ENCODE results near the gene MRPL42. TPM values are rescaled to one million over a fixed set of nuclear protein-coding genes. Genes with fewer than 3 reads are reported as not detected.
"Not testable (repeated sequence)": the region's sequence is repeated elsewhere in the genome, so short reads cannot be mapped to it uniquely, and the experiment has no call there.

MRPL42 gene
- total and polyA plus RNA-seq, 4 experiments from 2014 or later = 40.1 to 92.8 (median 59.4) TPM

GRCh38 chr12:93494096-93494495 is 26.8 kb downstream of the MRPL42 start:
- DNase-seq = no peak
- H3K4me1 ChIP-seq (ENCODE audit: insufficient read depth, low read length) = no peaks in the 10 kb centered on the region
- H3K36me3 ChIP-seq (ENCODE audit: insufficient read depth, low read length) = peaks cover 5% of the 10 kb centered on the region
- no peaks in the 10 kb centered on the region for H3K27me3 ChIP-seq (ENCODE audit: insufficient read depth, low read length)
- no peaks in the 10 kb centered on the region for H3K9me3 Mint-ChIP-seq
- H3K4me3 Mint-ChIP-seq = no peak overlapping the region
- no peaks in the 10 kb centered on the region for H3K27me3 Mint-ChIP-seq
- POLR2A ChIA-PET (ENCODE audit: partially characterized antibody) = no interaction called here
- H3K36me3 Mint-ChIP-seq = peaks cover 30 to 47% of the 10 kb centered on the region in 2 donors
- H3K27ac Mint-ChIP-seq = peak overlapping the region in 2 of 7 donors; percentile 16 to 49
- H3K27ac ChIP-seq (ENCODE audit: low read depth, low read length) = no peak overlapping the region
- peaks cover 0 to 5% (median 1%) of the 10 kb centered on the region in 4 donors for H3K4me1 Mint-ChIP-seq
- H3K4me3 ChIP-seq (ENCODE audit: low read length in 2 of 2) = no peak overlapping the region
- H3K9me3 ChIP-seq (ENCODE audit: control insufficient read depth in 1 of 2, low read length in 2 of 2) = no peaks in the 10 kb centered on the region
- CTCF ChIA-PET (ENCODE audit: partially characterized antibody) = interaction anchor here (0.8 to 4.6 kb wide), 2 partner anchors 9 to 608 kb away, joined by 5 to 38 read pairs; no protein-coding TSS in a partner anchor
- intact Hi-C loops (cut with micrococcal nuclease) = no loop called here

- Mint-ChIP-seq H3K9me3 (no peaks in the 10 kb centered on the region), H3K36me3 (peaks cover 19 to 38% of the 10 kb centered on the region in 2 donors), H3K4me3 (no peak overlapping the region), H3K4me1 (peaks cover 0 to 2% (median under 1%) of the 10 kb centered on the region in 4 donors), H3K27me3 (no peaks in the 10 kb centered on the region), H3K27ac (peak overlapping the region in 2 of 7 donors; percentile 58 to 87)
- intact Hi-C loops (cut with micrococcal nuclease) = no loop called here
- Histone ChIP-seq H3K27me3 (ENCODE audit: insufficient read depth, low read length) (no peaks in the 10 kb centered on the region), H3K9me3 (ENCODE audit: control insufficient read depth in 1 of 2, low read length in 2 of 2) (no peaks in the 10 kb centered on the region), H3K4me3 (ENCODE audit: low read length in 2 of 2) (no peak overlapping the region), H3K36me3 (ENCODE audit: insufficient read depth, low read length) (no peaks in the 10 kb centered on the region), H3K4me1 (ENCODE audit: insufficient read depth, low read length) (no peaks in the 10 kb centered on the region), H3K27ac (ENCODE audit: low read depth, low read length) (no peak overlapping the region)
- DNase-seq = no peak
- POLR2A ChIA-PET (ENCODE audit: partially characterized antibody) = interaction anchor here (0.6 kb wide), 1 partner anchor 148 kb away, joined by 3 read pairs; no protein-coding TSS in a partner anchor
- CTCF ChIA-PET (ENCODE audit: partially characterized antibody) = interaction anchor here (4.6 kb wide), 1 partner anchor 605 kb away, joined by 38 read pairs; no protein-coding TSS in a partner anchor
Observed at GRCh38 chr12:93497456-93497855, 30.1 kb downstream of the MRPL42 start.

GRCh38 chr12:93498813-93499212 is 31.5 kb downstream of the MRPL42 start:
- H3K27me3 ChIP-seq (ENCODE audit: insufficient read depth, low read length); CTCF ChIA-PET (ENCODE audit: partially characterized antibody); H3K27ac Mint-ChIP-seq; H3K27ac ChIP-seq (ENCODE audit: low read depth, low read length); intact Hi-C loops (cut with micrococcal nuclease); H3K9me3 Mint-ChIP-seq; H3K9me3 ChIP-seq (ENCODE audit: control insufficient read depth in 1 of 2, low read length in 2 of 2); H3K4me3 Mint-ChIP-seq; H3K4me3 ChIP-seq (ENCODE audit: low read length in 2 of 2); POLR2A ChIA-PET (ENCODE audit: partially characterized antibody); H3K4me1 Mint-ChIP-seq; DNase-seq; H3K4me1 ChIP-seq (ENCODE audit: insufficient read depth, low read length); H3K27me3 Mint-ChIP-seq; H3K36me3 ChIP-seq (ENCODE audit: insufficient read depth, low read length): not testable (repeated sequence)
- peaks cover 23 to 44% of the 10 kb centered on the region in 2 donors for H3K36me3 Mint-ChIP-seq

DNA sequence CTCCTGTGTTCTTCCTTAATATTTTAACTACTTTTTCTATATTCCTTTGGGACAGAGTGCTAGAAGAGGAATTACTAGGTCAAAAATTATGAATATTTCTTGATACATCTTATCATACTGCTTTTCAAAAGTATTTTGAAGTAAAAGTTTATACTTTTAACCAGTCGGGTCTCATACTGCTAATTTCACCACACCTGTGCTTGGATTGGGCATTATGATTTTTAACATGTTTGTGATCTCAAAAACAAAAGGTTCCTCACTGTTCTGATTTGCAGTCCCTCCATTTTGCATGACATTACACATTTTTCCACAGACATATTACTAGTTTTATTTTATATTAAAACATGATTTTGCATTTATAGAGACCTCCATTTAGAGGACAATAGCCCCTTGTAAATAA is 32.9 kb downstream of the MRPL42 start:
- Histone ChIP-seq H3K4me1 (ENCODE audit: insufficient read depth, low read length) (no peaks in the 10 kb centered on the region), H3K4me3 (ENCODE audit: low read length in 2 of 2) (no peak overlapping the region), H3K9me3 (ENCODE audit: control insufficient read depth in 1 of 2, low read length in 2 of 2) (no peaks in the 10 kb centered on the region), H3K27me3 (ENCODE audit: insufficient read depth, low read length) (no peaks in the 10 kb centered on the region), H3K27ac (ENCODE audit: low read depth, low read length) (no peak overlapping the region), H3K36me3 (ENCODE audit: insufficient read depth, low read length) (no peaks in the 10 kb centered on the region)
- Mint-ChIP-seq H3K4me3 (no peak overlapping the region), H3K27ac (peak overlapping the region in 1 of 7 donors; percentile 53), H3K4me1 (peaks cover 0 to 4% (median under 1%) of the 10 kb centered on the region in 4 donors), H3K9me3 (no peaks in the 10 kb centered on the region), H3K36me3 (peaks cover 16 to 33% of the 10 kb centered on the region in 2 donors), H3K27me3 (no peaks in the 10 kb centered on the region)
- POLR2A ChIA-PET (ENCODE audit: partially characterized antibody) = no interaction called here
- intact Hi-C loops (cut with micrococcal nuclease) = loop anchor here (5.0 kb wide), 1 partner anchor 267 kb away; no protein-coding TSS in a partner anchor
- no peak for DNase-seq
- CTCF ChIA-PET (ENCODE audit: partially characterized antibody) = interaction anchor here (1.0 kb wide), 2 partner anchors 602 kb away, joined by 6 to 8 read pairs; no protein-coding TSS in a partner anchor

- Histone ChIP-seq H3K9me3 (ENCODE audit: control insufficient read depth in 1 of 2, low read length in 2 of 2) (no peaks in the 10 kb centered on the region), H3K4me3 (ENCODE audit: low read length in 2 of 2) (no peak overlapping the region), H3K27ac (ENCODE audit: low read depth, low read length) (no peak overlapping the region), H3K27me3 (ENCODE audit: insufficient read depth, low read length) (no peaks in the 10 kb centered on the region), H3K4me1 (ENCODE audit: insufficient read depth, low read length) (no peaks in the 10 kb centered on the region), H3K36me3 (ENCODE audit: insufficient read depth, low read length) (no peaks in the 10 kb centered on the region)
- intact Hi-C loops (cut with micrococcal nuclease) = loop anchor here (5.0 kb wide), 1 partner anchor 267 kb away; no protein-coding TSS in a partner anchor
- H3K36me3 Mint-ChIP-seq = peaks cover 19 to 28% of the 10 kb centered on the region in 2 donors
- no peaks in the 10 kb centered on the region for H3K9me3 Mint-ChIP-seq
- DNase-seq = no peak
- H3K4me1 Mint-ChIP-seq = peaks cover 0 to 5% (median 2%) of the 10 kb centered on the region in 4 donors
- H3K27ac Mint-ChIP-seq = no peak overlapping the region
- POLR2A ChIA-PET (ENCODE audit: partially characterized antibody) = no interaction called here
- H3K4me3 Mint-ChIP-seq = no peak overlapping the region
- no peaks in the 10 kb centered on the region for H3K27me3 Mint-ChIP-seq
- CTCF ChIA-PET (ENCODE audit: partially characterized antibody) = interaction anchor here (1.0 kb wide), 1 partner anchor 602 kb away, joined by 8 read pairs; no protein-coding TSS in a partner anchor
Observed at GRCh38 chr12:93500667-93501066, 33.4 kb downstream of the MRPL42 start.

DNA sequence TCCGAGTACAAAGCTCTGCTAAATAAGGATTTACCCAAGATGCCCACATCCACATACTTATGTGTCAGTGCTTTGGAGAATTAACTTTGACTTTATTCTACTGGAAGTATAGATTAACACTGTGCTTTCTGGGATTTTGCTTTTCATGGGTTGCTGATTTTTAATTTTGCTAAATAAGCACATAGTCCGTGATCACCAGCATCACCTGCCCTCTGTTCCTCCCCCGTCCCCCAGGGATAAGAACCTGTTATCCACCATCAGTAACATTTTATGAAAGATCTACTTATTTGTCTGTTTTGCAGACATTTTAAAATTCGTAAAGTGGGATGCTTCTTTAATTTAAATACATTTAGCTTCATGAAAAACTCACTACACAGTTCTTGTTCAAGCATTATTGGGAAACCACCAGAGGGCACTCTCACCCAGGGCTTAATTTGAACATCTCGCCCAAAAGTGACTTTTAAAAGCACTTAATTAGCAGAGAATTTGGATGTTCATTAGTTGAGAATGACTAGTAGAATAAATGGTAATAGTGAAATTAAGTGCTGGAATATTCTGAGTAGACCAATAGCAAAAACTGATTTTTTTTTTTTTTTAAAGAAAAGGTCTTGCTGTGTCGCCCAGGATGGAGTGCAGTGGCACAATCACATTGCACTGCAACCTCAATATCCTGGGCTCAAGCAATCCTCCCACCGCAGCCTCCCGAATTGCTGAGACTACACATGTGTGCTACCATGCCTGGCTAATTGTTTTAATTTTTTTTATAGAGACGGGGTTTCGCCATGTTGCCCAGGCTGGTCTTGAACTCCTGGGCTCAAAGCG is 35.7 kb downstream of the MRPL42 start:
- no peak overlapping the region for H3K4me3 Mint-ChIP-seq
- Histone ChIP-seq H3K9me3 (ENCODE audit: control insufficient read depth in 1 of 2, low read length in 2 of 2) (no peaks in the 10 kb centered on the region), H3K36me3 (ENCODE audit: insufficient read depth, low read length) (no peaks in the 10 kb centered on the region), H3K27ac (ENCODE audit: low read depth, low read length) (no peak overlapping the region), H3K4me1 (ENCODE audit: insufficient read depth, low read length) (no peaks in the 10 kb centered on the region), H3K4me3 (ENCODE audit: low read length in 2 of 2) (no peak overlapping the region), H3K27me3 (ENCODE audit: insufficient read depth, low read length) (no peaks in the 10 kb centered on the region)
- no peaks in the 10 kb centered on the region for H3K9me3 Mint-ChIP-seq
- ChIA-PET CTCF (ENCODE audit: partially characterized antibody) (interaction anchor here (0.6 to 13.2 kb wide), 47 partner anchors 8 to 956 kb away, joined by 3 to 480 read pairs (median 5); partner anchors contain the start of gene CRADD), POLR2A (ENCODE audit: partially characterized antibody) (interaction anchor here (0.6 to 4.2 kb wide), 2 partner anchors 180 to 599 kb away, joined by 5 to 36 read pairs; no protein-coding TSS in a partner anchor)
- H3K36me3 Mint-ChIP-seq = peaks cover 6 to 16% of the 10 kb centered on the region in 2 donors
- intact Hi-C loops (cut with micrococcal nuclease) = loop anchor here (1.0 to 5.0 kb wide), 8 partner anchors 66 to 1030 kb away; no protein-coding TSS in a partner anchor
- H3K27ac Mint-ChIP-seq = peak overlapping the region in 2 of 7 donors; percentile 5 to 66
- peaks cover 0 to 6% (median 3%) of the 10 kb centered on the region in 4 donors for H3K4me1 Mint-ChIP-seq
- H3K27me3 Mint-ChIP-seq = no peaks in the 10 kb centered on the region
- peak; percentile 53 to 65 (median 60) for DNase-seq

DNA sequence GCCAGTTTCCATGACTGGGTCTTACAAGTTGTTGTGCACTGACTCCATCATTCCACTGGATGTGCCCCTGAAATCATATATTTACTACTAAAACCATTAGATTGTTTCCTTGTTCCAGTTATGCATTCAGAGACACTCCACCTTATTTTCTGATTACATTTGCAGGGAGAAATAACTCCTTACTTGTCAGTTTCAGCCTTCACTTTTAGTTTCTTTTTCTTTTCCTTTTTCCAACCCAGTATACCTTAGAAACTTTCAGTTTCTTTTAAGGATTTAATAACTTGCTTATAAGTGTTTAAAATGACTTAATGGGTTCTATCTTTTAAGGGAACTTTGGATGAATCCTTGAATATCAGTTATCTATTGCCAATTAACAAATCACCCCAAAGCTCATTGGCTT is 39.9 kb downstream of the MRPL42 start:
- DNase-seq = no peak
- peaks cover 0 to 7% (median 3%) of the 10 kb centered on the region in 4 donors for H3K4me1 Mint-ChIP-seq
- no peak overlapping the region for H3K4me3 Mint-ChIP-seq

More for the DNA sequence above, 39.9 kb downstream of the MRPL42 start:
- Histone ChIP-seq H3K4me1 (ENCODE audit: insufficient read depth, low read length) (no peaks in the 10 kb centered on the region), H3K36me3 (ENCODE audit: insufficient read depth, low read length) (no peaks in the 10 kb centered on the region), H3K9me3 (ENCODE audit: control insufficient read depth in 1 of 2, low read length in 2 of 2) (no peaks in the 10 kb centered on the region), H3K27ac (ENCODE audit: low read depth, low read length) (no peak overlapping the region), H3K4me3 (ENCODE audit: low read length in 2 of 2) (no peak overlapping the region), H3K27me3 (ENCODE audit: insufficient read depth, low read length) (no peaks in the 10 kb centered on the region)
- no peak overlapping the region for H3K27ac Mint-ChIP-seq
- intact Hi-C loops (cut with micrococcal nuclease) = no loop called here
- H3K36me3 Mint-ChIP-seq = peaks cover 7 to 11% of the 10 kb centered on the region in 2 donors
- H3K9me3 Mint-ChIP-seq = no peaks in the 10 kb centered on the region
- ChIA-PET CTCF (ENCODE audit: partially characterized antibody) (interaction anchor here (1.3 to 13.2 kb wide), 2 partner anchors 62 to 595 kb away, joined by 5 to 480 read pairs; no protein-coding TSS in a partner anchor), POLR2A (ENCODE audit: partially characterized antibody) (no interaction called here)
- no peaks in the 10 kb centered on the region for H3K27me3 Mint-ChIP-seq
